DMS153 treated with DMSO at 0.1 percent for 48 hours (cell line): ENCODE measurements around the gene GLI3.

Experiments
- DNase-seq: peaks from one replicate; lab custom pipeline; 2025; ENCODE audit not compliant: unreplicated experiment; lab: John Stamatoyannopoulos, UW

The GLI3 gene

DNA sequence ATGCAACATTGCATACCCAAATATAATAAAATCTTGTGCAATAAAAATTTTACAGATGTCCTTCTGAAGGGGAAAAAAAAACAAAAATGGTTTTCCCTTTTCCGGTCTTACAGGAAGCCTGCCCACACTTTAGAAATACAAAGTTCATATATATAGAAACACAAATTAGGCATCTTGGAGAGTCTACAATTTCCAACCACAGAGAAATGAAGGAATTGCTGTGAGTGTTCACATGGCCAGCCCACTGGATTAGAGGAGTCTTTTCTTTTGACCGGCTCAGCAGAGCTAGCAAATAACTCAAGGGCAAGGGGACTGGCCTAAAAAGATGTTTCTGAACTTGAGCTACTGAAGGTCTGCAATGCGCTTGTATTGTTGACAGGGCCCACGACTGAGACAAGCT lies 92.4 kb downstream of the GLI3 start:
- no peak for DNase-seq

- no peak for DNase-seq
These were observed 93.1 kb downstream of the GLI3 start for GRCh38 chr7:42143711-42144600.

DNA sequence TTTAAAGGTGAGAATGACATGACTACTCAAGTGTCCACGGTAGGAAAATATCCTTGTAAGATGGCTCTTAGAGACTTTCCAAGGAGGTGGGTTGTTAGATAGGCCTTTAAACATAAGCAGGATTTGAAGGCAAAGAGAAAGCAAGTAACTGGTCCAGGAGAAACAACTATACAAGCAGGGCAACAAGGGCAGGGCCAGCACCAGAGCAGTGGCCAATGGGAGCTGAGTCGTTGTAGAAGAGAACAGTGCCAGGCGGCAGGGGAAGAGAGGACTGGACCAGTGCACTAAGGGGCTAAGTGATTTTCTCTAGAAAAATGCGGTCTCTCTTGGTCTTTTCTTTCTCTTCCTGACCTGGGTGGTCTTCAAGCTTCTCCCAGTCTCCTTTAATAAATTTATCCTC lies 94.9 kb downstream of the GLI3 start:
- no peak for DNase-seq

GRCh38 chr7:42139751-42140150 lies 97.3 kb downstream of the GLI3 start:
- DNase-seq, result no peak

GRCh38 chr7:42138691-42139090 lies 98.3 kb downstream of the GLI3 start:
- DNase-seq, result no peak

DNA sequence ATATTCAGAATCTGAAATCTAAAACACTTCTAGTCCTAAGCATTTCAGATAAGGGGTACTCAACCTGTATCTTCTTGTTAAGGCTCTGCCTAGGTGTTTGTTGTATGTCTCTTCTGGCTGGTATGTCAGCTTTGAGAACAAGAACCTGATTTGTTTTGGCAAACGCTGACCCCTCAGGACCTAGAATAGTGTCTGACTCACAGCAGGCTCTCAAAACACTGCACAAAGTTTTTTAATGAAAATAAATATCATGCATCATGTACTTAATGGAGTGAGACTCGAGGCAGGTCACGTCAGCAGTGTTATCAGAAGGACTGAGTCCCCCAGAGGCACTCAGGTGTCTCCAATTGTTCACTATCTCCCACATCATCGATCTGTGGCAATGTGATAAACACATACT lies 99.1 kb downstream of the GLI3 start:
- DNase-seq, result no peak

- DNase-seq, result no peak
These were observed 99.6 kb downstream of the GLI3 start for GRCh38 chr7:42137431-42137830.

DNA sequence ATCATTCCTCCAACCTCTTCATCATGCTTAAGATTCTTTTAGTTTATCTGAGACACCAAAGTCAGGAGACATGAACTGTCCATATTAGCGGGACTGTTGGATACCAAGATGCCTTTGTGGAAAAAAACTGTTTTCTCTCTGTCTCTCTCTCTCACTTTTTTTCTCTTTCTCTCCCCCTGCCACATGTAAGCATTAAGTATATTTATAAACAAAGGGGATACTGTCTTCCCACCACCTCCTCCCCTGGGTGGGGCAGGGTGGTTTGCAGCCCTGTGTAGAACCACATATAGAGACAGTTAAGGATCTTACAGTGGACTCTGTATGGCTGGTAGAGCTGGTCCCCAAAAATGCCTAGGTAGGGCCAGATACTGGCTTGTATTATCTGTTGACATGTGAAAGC lies 101.3 kb downstream of the GLI3 start:
- DNase-seq, result no peak

DNA sequence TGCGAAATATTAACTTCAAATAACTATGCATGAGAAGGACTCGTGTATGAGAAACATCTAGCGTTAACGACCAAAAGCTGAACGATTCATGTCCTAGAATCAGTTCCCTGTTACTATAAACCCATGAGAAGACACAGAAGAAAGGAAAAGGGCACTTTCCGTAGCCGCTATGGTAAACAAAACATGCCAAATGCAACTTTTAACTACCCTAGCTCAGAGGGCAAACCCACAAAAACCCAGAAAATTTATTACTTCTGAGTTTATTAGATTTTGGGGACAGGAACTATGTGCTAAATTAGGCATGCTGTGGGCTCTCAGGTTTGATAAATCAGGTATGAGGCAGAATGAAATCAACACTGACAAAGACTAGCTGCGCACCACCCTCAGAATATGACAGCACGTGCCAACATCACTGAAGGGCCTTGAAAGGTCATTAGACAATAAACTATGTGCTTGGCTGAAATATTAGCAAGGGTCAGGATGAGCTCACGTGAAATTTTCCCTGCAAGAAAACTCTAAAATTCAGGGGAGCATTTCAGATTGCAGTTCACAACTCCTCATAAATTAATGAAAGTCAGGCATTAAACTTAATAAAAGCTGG lies 102.6 kb downstream of the GLI3 start:
- DNase-seq, result no peak

DNA sequence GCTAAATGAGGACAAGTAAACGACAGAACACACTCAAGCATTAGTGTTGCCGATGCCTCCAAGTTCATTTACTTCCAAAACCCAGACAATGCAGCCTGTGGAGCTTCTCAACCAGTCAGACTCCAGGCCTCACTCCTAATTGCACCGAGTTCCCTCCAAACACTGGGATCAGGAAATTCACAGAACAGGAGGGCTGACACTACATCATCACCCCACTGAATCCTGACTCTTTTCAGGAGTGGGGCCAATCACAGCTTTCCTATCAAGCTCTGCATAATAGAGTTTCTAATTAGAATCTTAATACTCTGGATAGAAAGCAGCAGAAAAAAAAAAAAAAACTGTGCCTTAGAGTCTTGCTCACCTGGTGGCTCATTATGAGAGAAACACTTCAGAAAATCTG lies 103.7 kb downstream of the GLI3 start:
- no peak for DNase-seq

DNA sequence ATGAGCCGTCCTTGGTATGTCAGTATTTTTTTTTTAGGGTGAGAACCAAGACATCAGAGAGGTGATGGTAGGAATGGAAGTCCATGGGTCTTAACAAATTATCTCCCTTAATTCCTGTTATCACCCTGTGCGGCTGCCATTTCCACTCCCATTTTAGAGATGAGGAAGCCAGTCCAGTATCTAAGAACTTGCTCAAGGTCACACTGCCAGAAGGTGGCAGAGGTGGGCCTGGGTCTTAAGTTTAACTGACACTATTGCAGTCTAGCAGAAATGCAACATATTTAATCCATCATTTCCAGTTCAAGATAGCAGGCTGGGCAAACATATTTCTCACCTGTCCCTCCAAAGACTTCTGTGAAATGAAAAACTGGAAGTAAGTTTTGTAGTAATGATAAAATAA lies 108.3 kb downstream of the GLI3 start:
- no peak for DNase-seq

- no peak for DNase-seq
These were observed 109.8 kb downstream of the GLI3 start for GRCh38 chr7:42127232-42127622.

GRCh38 chr7:42126475-42127231 lies 110.4 kb downstream of the GLI3 start:
- no peak for DNase-seq

- DNase-seq, result no peak
These were observed 111.7 kb downstream of the GLI3 start for GRCh38 chr7:42125321-42125720.

DNA sequence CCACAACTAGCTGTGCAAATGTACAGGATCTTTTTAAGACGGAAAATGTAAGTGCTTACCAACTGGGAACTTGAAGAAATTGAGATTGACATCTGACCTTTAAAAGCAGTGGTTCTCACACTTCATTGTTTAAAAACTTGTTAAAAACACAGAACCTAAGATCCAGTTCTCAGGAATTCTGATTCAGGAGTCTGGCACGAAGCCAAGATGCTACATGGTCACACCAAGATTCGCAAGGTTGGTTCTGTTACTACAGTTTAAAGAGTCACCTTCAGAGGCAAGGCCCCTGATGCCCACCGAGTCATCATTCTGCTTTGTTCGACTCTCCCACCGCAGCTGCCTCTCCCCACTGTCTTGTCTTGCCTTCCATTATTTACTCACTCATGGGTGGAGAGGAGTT lies 113.3 kb downstream of the GLI3 start:
- no peak for DNase-seq

GRCh38 chr7:42120191-42120590 lies 116.8 kb downstream of the GLI3 start:
- no peak for DNase-seq

GRCh38 chr7:42117201-42117600 lies 119.8 kb downstream of the GLI3 start:
- no peak for DNase-seq

- no peak for DNase-seq
These were observed 121.2 kb downstream of the GLI3 start for GRCh38 chr7:42115795-42116194.

DNA sequence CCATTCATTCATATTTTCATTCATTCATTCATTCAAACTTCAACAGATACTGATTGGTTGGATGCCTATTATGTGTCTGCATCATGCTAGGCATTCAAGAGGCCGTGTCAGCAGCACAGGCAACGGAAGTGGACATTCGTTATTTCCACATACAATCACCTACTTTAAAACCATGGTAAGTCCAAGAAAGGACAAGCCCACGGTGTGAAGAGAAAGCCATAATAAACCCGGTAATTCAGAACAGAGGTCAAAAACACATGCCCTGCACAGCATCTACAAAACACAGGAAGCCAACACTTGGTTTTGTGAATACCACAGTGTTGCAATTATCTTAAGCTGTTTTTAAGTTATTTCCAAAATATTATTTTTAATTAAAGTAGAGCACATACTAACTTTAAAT lies 126.7 kb downstream of the GLI3 start:
- no peak for DNase-seq

GRCh38 chr7:42108803-42109528 lies 128.0 kb downstream of the GLI3 start:
- no peak for DNase-seq

- DNase-seq, result no peak
These were observed 129.3 kb downstream of the GLI3 start for GRCh38 chr7:42107484-42108240.
